Hepatocyte (in vitro differentiated cells): ENCODE measurements around the gene OSBPL3.

Experiments
- EZH2 ChIP-seq: fragments of 200-600 bp; sonication (generic); IDR thresholded peaks from 2 replicates; pipeline ENCODE4 v1.6.1; 2016; ENCODE audit warnings: antibody characterized with exemption, mild to moderate bottlenecking, borderline replicate concordance
- EZH2phosphoT487 ChIP-seq: fragments of 200-600 bp; sonication (generic); IDR thresholded peaks from one replicate; pipeline ENCODE4 v1.6.1; 2018; ENCODE audit warnings: antibody characterized with exemption, mild to moderate bottlenecking, low read depth, moderate library complexity; ENCODE audit not compliant: unreplicated experiment, severe bottlenecking
- TF ChIP-seq, protein P1 (sequence below): fragments of 200-600 bp; sonication (generic); IDR thresholded peaks from 2 replicates; pipeline ENCODE4 v1.5.1; 2016; ENCODE audit warnings: antibody characterized with exemption, mild to moderate bottlenecking; ENCODE audit not compliant: poor library complexity

DNA sequence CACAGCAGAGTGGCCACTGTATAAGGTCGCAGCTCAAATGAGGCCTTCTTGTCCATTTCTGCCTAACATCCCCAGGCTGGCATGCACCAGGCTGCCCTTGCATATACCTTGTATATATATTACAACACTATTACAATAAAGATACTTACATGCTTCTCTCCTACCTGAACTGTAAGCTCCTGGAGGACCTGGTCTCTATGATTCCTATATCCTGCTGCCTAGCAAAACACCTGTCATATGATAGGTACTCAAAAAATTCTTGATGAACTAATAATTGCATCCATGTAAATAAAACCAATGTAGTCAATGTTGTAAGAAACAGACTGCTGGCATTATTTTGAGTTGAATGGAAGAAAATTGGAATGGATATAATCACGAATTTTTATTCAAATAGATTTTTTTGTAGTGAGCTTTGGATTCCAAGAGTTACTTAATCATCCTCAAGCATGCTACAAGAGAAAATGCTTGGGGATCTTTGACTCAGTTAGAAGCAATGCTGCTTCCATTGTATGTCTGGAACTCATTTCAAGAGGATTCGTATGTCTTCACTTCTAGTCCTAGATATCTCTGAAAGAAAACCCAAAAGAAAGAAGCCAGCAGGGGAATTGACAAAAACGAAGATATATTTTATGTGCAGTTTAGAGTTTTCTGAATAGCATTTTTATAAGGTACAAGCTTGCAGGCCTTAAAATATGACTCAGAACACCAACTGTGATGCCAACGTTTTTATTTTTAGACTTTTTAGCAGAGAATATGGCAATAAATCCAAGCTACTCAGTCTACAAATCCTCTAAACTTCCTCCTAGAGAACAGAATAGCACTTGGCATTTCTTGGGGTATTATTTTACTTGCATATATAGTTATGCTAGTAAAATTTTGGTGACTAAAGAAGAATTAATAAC lies 53.1 kb downstream of the OSBPL3 start:
- TF ChIP-seq, protein P1, sequence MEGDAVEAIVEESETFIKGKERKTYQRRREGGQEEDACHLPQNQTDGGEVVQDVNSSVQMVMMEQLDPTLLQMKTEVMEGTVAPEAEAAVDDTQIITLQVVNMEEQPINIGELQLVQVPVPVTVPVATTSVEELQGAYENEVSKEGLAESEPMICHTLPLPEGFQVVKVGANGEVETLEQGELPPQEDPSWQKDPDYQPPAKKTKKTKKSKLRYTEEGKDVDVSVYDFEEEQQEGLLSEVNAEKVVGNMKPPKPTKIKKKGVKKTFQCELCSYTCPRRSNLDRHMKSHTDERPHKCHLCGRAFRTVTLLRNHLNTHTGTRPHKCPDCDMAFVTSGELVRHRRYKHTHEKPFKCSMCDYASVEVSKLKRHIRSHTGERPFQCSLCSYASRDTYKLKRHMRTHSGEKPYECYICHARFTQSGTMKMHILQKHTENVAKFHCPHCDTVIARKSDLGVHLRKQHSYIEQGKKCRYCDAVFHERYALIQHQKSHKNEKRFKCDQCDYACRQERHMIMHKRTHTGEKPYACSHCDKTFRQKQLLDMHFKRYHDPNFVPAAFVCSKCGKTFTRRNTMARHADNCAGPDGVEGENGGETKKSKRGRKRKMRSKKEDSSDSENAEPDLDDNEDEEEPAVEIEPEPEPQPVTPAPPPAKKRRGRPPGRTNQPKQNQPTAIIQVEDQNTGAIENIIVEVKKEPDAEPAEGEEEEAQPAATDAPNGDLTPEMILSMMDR, result no peak
- TF ChIP-seq EZH2 (no peak), EZH2phosphoT487 (no peak)
